ENCODE data around the gene TIMM13. TPM values are rescaled to one million over a fixed set of nuclear protein-coding genes. Genes with fewer than 3 reads are reported as not detected.
"Not testable (repeated sequence)": the region's sequence is repeated elsewhere in the genome, so short reads cannot be mapped to it uniquely, and the experiment has no call there.

TIMM13 gene
- total RNA-seq, 1 donor from 2014 or later = 190 TPM

GRCh38 chr19:2420490-2420889 lies 6.9 kb downstream of the TIMM13 start:
- Mint-ChIP-seq H3K9me3 (no peaks in the 10 kb centered on the region), H3K27me3 (no peaks in the 10 kb centered on the region), H3K4me1 (no peaks in the 10 kb centered on the region), H3K27ac (no peak overlapping the region), H3K4me3 (no peak overlapping the region), H3K36me3 (ENCODE audit: low read depth) (peaks cover 10% of the 10 kb centered on the region)
- no peak for DNase-seq
- intact Hi-C loops (cut with micrococcal nuclease) = no loop called here

DNA sequence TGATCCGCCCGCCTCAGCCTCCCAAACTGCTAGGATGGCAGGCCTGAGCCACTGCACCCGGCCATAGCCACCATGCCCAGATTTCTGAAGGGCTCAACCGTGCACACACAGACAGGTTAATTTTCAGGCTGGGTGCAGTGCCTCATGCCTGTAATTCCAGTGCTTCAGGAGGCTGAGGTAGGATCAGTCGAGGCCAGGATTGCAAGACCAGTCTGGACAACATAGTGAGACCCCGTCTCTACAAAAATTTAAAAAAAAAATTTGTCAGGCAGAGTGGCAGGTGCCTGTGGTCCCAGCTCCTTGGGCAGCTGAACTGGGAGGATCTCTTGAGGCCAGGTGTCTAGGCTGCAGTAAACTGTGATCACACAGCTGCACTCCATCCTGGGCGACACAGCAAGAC lies 7.6 kb downstream of the TIMM13 start:
- intact Hi-C loops (cut with micrococcal nuclease) = no loop called here
- Mint-ChIP-seq H3K4me3 (no peak overlapping the region), H3K27me3 (no peaks in the 10 kb centered on the region), H3K27ac (no peak overlapping the region), H3K36me3 (ENCODE audit: low read depth) (peaks cover 10% of the 10 kb centered on the region), H3K9me3 (no peaks in the 10 kb centered on the region), H3K4me1 (no peaks in the 10 kb centered on the region)
- no peak for DNase-seq

DNA sequence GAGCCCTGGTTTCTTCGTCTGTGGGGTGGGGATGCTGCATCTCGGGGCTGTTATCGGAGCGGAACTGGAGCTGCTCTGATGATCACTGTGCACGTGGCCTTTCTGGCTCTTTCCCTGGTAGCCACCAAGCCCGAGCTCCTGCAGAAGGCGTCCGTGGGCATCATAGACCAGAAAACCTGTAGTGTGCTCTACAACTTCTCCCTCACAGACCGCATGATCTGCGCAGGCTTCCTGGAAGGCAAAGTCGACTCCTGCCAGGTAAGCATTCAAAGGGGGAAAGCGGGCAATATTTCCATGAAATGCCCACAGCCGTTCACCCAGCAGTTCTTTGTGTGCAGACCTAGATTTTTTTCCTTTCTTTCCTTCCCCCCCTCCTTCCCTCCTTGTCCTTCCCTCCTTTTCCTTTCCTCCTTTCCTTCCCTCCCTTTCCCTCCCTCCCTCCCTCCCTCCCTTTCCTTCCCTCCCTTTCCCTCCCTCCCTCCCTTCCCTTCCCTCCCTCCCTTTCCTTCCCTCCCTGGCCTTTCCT lies 9.4 kb downstream of the TIMM13 start:
- no peaks in the 10 kb centered on the region for H3K4me1 Mint-ChIP-seq
- no peak overlapping the region for H3K4me3 Mint-ChIP-seq
- H3K27ac Mint-ChIP-seq = no peak overlapping the region
- no peak for DNase-seq
- H3K36me3 Mint-ChIP-seq (ENCODE audit: low read depth) = peaks cover 5% of the 10 kb centered on the region
- H3K27me3 Mint-ChIP-seq = no peaks in the 10 kb centered on the region
- H3K9me3 Mint-ChIP-seq = no peaks in the 10 kb centered on the region
- intact Hi-C loops (cut with micrococcal nuclease) = no loop called here

DNA sequence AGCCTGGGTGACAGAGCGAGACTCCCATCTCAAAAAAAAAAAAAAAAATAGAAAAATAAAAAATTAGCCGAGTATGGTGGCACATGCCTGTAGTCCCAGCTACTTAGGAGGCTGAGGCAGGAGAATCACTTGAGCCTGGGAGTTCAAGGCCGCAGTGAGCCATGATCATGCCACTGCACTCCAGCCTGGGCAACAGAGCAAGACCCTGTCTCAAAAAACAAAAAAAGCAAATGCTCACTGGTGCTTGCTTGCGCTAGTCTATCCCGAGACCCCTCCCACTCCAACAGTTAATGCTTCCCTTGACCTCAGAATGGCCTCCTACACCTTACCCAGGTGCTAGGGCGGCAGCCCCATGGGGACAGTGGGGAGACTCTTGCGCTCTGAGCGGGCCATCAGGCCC lies 9.9 kb downstream of the TIMM13 start:
- not testable (repeated sequence) for H3K36me3 Mint-ChIP-seq (ENCODE audit: low read depth); DNase-seq

GRCh38 chr19:2416321-2417097 lies 10.9 kb downstream of the TIMM13 start:
- Mint-ChIP-seq H3K27ac (no peak overlapping the region), H3K4me1 (peaks cover 2% of the 10 kb centered on the region), H3K36me3 (ENCODE audit: low read depth) (peaks cover 5% of the 10 kb centered on the region), H3K9me3 (peaks cover 3% of the 10 kb centered on the region), H3K27me3 (no peaks in the 10 kb centered on the region), H3K4me3 (no peak overlapping the region)
- DNase-seq = no peak
- intact Hi-C loops (cut with micrococcal nuclease) = no loop called here

More for the DNA sequence above, 9.9 kb downstream of the TIMM13 start:
- H3K27me3 Mint-ChIP-seq; intact Hi-C loops (cut with micrococcal nuclease); H3K4me1 Mint-ChIP-seq; H3K27ac Mint-ChIP-seq; H3K9me3 Mint-ChIP-seq; H3K4me3 Mint-ChIP-seq: not testable (repeated sequence)

DNA sequence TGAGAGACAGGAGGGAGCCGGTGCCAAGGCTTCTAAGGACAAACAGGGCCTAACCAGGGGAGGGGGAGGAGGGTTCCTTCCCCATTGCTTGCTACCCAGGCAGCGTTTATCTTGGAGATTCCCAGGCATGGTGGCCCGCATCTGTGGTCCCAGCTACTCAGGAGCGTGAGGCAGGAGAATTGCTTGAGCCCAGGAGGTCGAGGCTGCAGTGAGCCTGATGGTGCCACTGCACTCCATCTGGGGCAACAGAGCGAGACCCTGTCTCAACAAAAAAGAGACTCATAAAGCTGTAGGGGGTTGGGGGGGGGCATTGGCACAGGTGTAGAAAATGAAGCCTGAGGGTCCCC lies 11.4 kb downstream of the TIMM13 start:
- peaks cover 3% of the 10 kb centered on the region for H3K9me3 Mint-ChIP-seq
- H3K4me1 Mint-ChIP-seq = peaks cover 2% of the 10 kb centered on the region
- no peak overlapping the region for H3K27ac Mint-ChIP-seq
- no peak overlapping the region for H3K4me3 Mint-ChIP-seq
- H3K36me3 Mint-ChIP-seq (ENCODE audit: low read depth) = peaks cover 5% of the 10 kb centered on the region
- DNase-seq = no peak
- no peaks in the 10 kb centered on the region for H3K27me3 Mint-ChIP-seq
- intact Hi-C loops (cut with micrococcal nuclease) = no loop called here

DNA sequence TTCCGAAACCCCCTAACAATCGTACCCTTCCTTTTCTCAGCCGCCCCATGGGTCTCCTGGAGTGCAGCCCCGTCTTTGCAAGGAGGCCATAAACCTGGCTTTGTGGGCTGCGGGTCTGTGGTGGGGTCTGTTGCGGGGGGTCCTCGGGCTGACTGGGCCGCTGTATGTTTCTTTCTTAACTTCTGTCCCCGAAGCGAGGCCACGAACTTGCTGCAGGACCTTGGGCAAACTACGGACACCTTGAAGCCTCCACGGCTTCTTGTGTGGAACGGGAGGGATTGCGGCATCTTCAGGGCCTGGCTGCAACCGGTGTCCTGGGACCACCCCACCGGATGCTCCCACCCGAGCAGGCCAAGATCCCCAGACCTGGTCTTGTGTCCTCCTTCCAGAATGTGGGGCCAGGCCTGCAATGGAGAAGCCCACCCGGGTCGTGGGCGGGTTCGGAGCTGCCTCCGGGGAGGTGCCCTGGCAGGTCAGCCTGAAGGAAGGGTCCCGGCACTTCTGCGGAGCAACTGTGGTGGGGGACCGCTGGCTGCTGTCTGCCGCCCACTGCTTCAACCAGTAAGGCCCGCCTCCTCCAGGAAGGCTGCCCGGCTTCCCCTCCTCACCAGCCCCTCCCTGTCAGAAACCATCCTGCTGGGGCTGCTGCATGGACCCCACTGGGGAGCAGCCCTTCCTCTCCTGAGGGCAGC lies 12.0 kb downstream of the TIMM13 start:
- intact Hi-C loops (cut with micrococcal nuclease) = no loop called here
- no peak overlapping the region for H3K27ac Mint-ChIP-seq

DNA sequence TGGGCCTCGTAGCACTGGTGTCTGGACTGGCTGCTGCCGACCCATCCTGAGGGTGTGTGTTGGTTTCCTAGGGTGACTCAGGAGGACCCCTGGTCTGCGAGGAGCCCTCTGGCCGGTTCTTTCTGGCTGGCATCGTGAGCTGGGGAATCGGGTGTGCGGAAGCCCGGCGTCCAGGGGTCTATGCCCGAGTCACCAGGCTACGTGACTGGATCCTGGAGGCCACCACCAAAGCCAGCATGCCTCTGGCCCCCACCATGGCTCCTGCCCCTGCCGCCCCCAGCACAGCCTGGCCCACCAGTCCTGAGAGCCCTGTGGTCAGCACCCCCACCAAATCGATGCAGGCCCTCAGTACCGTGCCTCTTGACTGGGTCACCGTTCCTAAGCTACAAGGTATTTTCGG lies 13.8 kb downstream of the TIMM13 start:
- peaks cover 2% of the 10 kb centered on the region for H3K4me1 Mint-ChIP-seq
- H3K4me3 Mint-ChIP-seq = no peak overlapping the region
- intact Hi-C loops (cut with micrococcal nuclease) = no loop called here
- H3K27me3 Mint-ChIP-seq = no peaks in the 10 kb centered on the region
- H3K36me3 Mint-ChIP-seq (ENCODE audit: low read depth) = peaks cover 5% of the 10 kb centered on the region
- no peak for DNase-seq
- H3K27ac Mint-ChIP-seq = no peak overlapping the region
- peaks cover 3% of the 10 kb centered on the region for H3K9me3 Mint-ChIP-seq

More for the DNA sequence above, 12.0 kb downstream of the TIMM13 start:
- H3K4me1 Mint-ChIP-seq = peaks cover 2% of the 10 kb centered on the region
- H3K4me3 Mint-ChIP-seq = no peak overlapping the region
- DNase-seq = no peak
- peaks cover 3% of the 10 kb centered on the region for H3K9me3 Mint-ChIP-seq
- no peaks in the 10 kb centered on the region for H3K27me3 Mint-ChIP-seq
- peaks cover 5% of the 10 kb centered on the region for H3K36me3 Mint-ChIP-seq (ENCODE audit: low read depth)

GRCh38 chr19:2413159-2413558 lies 14.2 kb downstream of the TIMM13 start:
- H3K9me3 Mint-ChIP-seq = peaks cover 3% of the 10 kb centered on the region
- H3K4me3 Mint-ChIP-seq = no peak overlapping the region
- intact Hi-C loops (cut with micrococcal nuclease) = no loop called here
- H3K36me3 Mint-ChIP-seq (ENCODE audit: low read depth) = peaks cover 5% of the 10 kb centered on the region
- no peak for DNase-seq
- H3K4me1 Mint-ChIP-seq = peaks cover 2% of the 10 kb centered on the region
- H3K27me3 Mint-ChIP-seq = no peaks in the 10 kb centered on the region
- no peak overlapping the region for H3K27ac Mint-ChIP-seq

GRCh38 chr19:2412449-2412848 lies 14.9 kb downstream of the TIMM13 start:
- Mint-ChIP-seq H3K36me3 (ENCODE audit: low read depth) (no peaks in the 10 kb centered on the region), H3K4me1 (peaks cover 2% of the 10 kb centered on the region), H3K9me3 (peaks cover 3% of the 10 kb centered on the region), H3K27me3 (no peaks in the 10 kb centered on the region), H3K4me3 (no peak overlapping the region), H3K27ac (no peak overlapping the region)
- intact Hi-C loops (cut with micrococcal nuclease) = no loop called here
- DNase-seq = no peak

DNA sequence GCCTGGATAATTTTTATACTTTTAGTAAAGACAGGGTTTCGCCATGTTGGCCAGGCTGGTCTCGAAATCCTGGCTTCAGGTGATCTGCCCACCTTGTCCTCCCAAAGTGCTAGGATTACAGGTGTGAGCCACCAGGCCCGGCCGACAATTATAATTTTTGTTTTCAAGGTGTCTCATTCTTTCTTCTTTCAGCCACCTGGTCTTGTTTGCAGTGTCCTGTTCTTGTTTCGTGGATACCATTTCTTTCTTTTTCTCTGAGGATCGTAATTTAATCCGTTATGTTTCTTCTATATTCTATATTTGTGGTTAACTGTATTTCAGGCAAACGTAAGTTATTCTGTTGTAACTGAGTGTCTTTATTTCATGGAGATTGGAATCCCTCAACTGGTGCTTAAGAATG lies 15.7 kb downstream of the TIMM13 start:
- H3K36me3 Mint-ChIP-seq (ENCODE audit: low read depth) = no peaks in the 10 kb centered on the region
- H3K27ac Mint-ChIP-seq = no peak overlapping the region
- intact Hi-C loops (cut with micrococcal nuclease) = no loop called here
- H3K4me1 Mint-ChIP-seq = peaks cover 2% of the 10 kb centered on the region
- no peak for DNase-seq
- H3K9me3 Mint-ChIP-seq = peaks cover 3% of the 10 kb centered on the region
- no peaks in the 10 kb centered on the region for H3K27me3 Mint-ChIP-seq
- no peak overlapping the region for H3K4me3 Mint-ChIP-seq

DNA sequence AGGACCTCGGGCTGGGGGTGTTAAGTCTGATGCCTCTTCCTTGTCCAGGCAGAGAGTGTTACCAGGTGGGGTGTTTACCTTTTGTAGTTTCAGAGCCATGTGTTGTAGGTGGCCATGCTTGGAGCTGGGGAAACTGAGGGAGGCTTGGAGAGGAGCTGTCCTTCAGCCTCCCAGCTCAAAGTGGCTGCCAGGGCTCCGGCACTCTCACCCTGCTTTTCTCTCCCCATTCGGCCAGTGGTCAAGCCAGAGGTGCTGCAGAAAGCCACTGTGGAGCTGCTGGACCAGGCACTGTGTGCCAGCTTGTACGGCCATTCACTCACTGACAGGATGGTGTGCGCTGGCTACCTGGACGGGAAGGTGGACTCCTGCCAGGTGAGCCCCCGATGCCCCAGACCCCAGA lies 17.4 kb downstream of the TIMM13 start:
- peaks cover 3% of the 10 kb centered on the region for H3K9me3 Mint-ChIP-seq
- peaks cover 2% of the 10 kb centered on the region for H3K4me1 Mint-ChIP-seq
- H3K36me3 Mint-ChIP-seq (ENCODE audit: low read depth) = no peaks in the 10 kb centered on the region
- no peak for DNase-seq
- H3K4me3 Mint-ChIP-seq = no peak overlapping the region
- no peak overlapping the region for H3K27ac Mint-ChIP-seq
- H3K27me3 Mint-ChIP-seq = no peaks in the 10 kb centered on the region
- intact Hi-C loops (cut with micrococcal nuclease) = no loop called here

GRCh38 chr19:2409352-2409912 lies 18.0 kb downstream of the TIMM13 start:
- Mint-ChIP-seq H3K27ac (no peak overlapping the region), H3K9me3 (peaks cover 3% of the 10 kb centered on the region), H3K4me3 (no peak overlapping the region), H3K36me3 (ENCODE audit: low read depth) (no peaks in the 10 kb centered on the region), H3K27me3 (no peaks in the 10 kb centered on the region), H3K4me1 (peaks cover 2% of the 10 kb centered on the region)
- DNase-seq = no peak
- intact Hi-C loops (cut with micrococcal nuclease) = no loop called here

GRCh38 chr19:2408247-2408646 lies 19.1 kb downstream of the TIMM13 start:
- intact Hi-C loops (cut with micrococcal nuclease) = no loop called here
- Mint-ChIP-seq H3K9me3 (peaks cover 3% of the 10 kb centered on the region), H3K4me3 (no peak overlapping the region)

More at GRCh38 chr19:2408247-2408646, 19.1 kb downstream of the TIMM13 start:
- H3K27ac Mint-ChIP-seq = no peak overlapping the region
- H3K36me3 Mint-ChIP-seq (ENCODE audit: low read depth) = no peaks in the 10 kb centered on the region
- DNase-seq = no peak
- H3K4me1 Mint-ChIP-seq = peaks cover 2% of the 10 kb centered on the region
- no peaks in the 10 kb centered on the region for H3K27me3 Mint-ChIP-seq
